DLD1 (cell line): ENCODE data around the gene IFI30.
"Not testable (repeated sequence)": the region's sequence is repeated elsewhere in the genome, so short reads cannot be mapped to it uniquely, and the experiment has no call there.

Source experiments
- in situ Hi-C: cut with HindIII; loops from 2 replicates; pipeline ENCODE4 v1.10.0; 2017; ENCODE audit warnings: low sequenced_read_pairs

IFI30 gene

DNA sequence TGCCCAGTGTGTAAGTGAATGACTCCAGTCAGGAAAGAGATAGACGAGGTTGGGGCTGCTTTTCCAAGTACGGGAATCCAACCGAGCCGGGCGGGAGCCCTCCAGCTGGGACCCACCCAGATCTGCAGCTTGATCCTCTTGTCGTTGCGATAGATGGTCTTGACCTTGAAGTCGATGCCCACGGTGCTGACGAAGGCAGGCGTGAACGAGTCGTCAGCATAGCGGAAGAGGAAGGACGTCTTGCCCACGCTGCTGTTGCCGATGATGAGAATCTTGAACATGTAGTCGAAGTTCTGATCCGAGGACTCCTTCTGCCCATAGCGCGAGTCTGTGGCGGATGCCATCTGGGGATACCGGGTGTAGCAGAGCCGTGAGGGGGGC is 28.8 kb downstream of the IFI30 start:
- in situ Hi-C loops = no loop called here

DNA sequence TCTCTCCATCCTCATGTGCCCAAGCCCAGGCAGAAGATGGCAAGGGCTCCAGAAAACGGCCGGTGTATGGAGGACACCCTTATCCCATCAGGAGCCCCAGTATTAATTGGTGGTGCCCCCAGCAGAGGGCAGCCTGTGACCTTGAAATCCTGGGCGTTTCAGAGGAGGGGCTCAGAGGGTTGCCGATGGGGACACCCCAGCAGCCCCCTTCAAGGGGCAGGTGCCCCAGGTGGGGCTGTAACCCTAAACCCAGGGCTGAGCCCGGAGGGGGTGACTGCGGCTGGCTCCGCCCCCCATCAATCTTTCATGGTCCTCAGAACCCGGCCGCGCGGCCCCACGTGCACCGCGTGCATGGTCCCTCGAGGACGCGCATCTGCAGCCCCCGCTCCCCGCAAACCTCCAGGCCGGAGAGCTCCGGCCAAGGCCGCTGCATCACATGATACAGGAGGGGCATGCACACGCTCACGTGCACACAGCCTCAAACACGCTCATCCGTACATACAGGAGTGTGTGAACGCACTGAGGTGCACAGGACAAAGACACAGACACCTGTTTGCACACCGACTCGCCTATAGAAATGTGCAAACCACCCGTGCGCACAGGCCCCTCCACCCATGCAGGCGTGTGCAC is 29.3 kb downstream of the IFI30 start:
- in situ Hi-C loops = no loop called here

DNA sequence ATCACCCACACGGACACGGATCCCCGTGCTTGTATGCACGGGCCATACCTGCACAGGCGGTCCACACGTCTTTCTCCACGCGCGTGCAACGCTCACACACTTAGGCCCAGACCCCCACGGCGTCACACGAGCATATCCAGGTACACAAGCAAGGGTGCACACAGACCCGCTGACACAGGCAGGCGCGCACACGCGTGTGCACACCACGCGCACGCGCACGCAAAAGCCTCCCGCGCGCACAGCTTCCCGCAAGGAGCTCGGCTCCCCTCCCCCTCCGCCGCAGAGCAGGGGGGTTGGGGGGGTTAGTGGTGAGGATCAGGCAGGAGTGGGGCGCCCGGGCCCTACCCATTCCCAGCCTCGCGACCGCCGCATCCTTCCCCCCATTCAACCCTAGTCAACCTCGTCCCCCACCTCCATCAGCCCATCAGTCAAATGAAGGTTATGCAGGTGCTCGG is 29.8 kb downstream of the IFI30 start:
- in situ Hi-C loops = no loop called here

DNA sequence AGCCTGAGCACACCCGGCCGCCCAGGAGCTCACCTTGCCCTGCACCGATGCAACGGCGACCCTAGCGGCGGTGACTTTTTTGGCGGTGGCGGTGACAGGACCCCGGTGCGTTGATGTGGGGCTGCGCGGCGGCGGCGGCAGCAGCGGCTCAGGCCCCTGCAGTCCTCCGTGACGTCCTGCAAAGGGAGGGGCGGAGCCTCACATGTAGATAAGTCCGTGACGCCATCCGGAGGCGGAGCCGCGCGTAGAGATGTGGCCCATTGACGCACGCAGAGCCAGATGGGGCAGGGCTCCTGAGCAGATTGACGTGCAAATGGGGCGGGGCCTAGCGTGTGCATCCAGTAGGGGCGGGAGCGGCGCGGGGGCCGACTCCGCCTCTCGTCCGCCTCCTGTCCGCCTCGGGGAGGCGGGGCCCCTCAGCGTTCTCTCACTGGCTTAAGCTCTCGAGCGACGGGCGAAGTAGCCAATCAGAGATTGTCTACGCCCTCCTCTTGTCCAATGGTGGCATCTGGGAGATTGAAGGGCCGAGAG is 30.3 kb downstream of the IFI30 start, which contains the start of gene RAB3A:
TSS of gene RAB3A (minus strand) at position 180 of the 531 bp plus-strand sequence. CDS start 1,302 bp downstream, outside the sequence.
- in situ Hi-C loops = no loop called here

DNA sequence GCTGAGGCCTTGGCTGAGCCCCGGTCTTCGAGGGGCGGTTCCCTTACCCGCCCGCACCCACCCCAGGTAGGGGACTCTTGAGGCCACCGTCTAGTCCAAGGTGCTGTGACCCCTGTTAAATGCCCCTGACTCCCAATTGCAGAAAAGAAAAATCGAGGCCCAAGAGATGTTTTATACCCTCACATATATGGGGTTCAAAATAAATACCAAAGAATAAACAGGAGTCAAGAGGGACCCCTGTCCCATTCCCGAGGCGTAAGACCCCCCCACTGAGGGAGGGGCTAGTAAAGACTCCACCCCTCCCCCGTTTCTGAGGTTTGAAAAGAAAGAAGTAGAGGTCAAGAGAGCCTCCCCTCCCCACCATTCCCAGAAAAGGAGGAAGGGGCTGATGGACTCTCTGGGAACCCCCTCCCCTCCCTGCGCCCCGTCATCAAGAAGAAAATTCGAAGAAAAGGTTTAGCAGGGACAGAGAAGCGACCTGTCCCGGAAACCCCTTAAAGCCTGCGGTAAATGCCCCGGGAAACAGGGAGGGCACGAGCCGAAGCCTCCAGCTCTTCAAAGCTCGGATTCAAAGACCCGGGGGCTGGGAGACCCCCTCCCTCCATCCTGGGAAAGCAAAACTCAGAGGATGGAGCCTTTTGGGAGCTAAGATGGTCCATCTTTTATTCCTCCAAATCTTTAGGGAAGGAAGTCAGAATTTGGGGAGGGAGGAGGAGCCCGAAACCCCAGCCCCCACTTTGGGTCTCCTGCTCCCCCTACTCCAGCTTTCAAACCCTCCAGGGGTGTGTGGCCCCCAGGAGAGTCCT is 31.0 kb downstream of the IFI30 start:
- in situ Hi-C loops = no loop called here

DNA sequence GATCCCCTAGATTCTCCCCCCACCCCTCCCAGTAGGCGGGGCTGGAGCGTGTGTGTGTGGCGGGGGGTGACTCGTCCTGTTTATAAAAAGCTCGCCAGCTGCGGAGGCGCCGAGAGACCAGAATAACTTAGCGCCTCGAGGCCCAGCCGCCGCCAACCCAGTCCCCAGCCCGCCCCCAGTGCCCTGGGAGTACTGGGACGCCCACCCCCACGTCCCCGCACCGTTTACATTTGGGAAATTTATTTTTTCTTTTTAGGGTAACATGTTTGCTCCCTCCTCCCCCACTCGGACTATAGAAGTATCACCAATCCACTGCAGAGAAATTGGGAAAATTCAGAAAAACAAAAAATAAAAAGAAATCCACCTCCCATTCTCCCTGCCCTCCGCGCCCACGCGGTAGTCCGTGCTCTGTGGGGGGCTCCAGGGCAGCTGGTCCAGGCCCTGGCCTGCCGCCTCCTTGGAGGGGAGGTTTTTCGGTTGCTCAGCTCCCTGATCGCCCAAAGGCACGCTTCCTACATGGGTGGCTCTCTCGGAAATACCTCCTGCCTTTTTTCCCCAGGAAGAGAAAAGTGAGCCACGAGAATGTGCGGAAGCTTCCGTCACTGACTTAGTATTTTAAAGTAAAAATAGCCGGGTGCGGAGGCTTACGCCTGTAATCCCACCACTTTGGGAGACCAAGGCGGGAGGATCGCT is 31.7 kb downstream of the IFI30 start:
- in situ Hi-C loops = no loop called here

DNA sequence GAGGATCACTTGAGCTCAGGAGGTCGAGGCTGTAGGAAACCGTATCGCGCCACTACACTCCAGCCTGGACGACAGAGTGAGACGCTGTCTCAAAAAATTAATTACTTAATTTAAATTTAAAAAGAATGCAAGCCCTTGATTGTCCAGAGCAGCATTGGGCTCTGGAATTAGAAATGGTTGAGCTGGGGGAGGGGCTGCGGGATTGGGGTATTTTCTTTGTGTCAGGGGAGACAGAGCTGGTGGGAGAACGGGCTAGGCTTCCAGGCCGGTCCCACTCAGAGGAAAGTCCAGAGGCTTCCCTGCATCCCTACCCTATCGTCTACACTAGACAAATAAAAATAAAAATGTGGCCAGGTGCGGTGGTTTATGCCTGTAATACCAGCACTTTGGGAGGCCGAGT is 32.4 kb downstream of the IFI30 start:
- in situ Hi-C loops = no loop called here

GRCh38 chr19:18208098-18208951 is 34.7 kb downstream of the IFI30 start:
- in situ Hi-C loops = no loop called here

- in situ Hi-C loops = not testable (repeated sequence)
Measured at GRCh38 chr19:18209912-18210311, 36.3 kb downstream of the IFI30 start.

DNA sequence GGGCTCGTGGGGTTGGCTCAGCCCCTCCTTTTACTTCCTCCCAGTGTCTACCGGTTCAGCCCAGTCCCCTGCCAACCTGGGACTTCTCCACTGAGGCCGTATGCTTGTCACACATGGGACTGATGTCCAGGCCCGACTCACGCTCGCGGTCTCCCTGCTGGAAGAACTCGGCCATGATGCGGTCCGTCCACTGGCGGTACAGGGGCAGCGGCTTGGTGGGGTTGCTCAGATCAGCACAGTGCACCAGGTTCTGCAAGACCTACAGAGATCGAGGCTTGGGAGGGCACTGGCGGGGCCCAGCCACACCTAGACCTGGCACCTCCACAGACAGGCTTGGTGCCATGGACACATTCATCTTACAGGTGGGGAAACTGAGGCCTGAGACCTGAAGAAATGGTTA is 38.1 kb downstream of the IFI30 start:
- in situ Hi-C loops = no loop called here

- in situ Hi-C loops = no loop called here
Measured at GRCh38 chr19:18214779-18215433, 41.3 kb downstream of the IFI30 start.

GRCh38 chr19:18216789-18217188 is 43.2 kb downstream of the IFI30 start:
- in situ Hi-C loops = no loop called here

GRCh38 chr19:18218159-18218558 is 44.5 kb downstream of the IFI30 start:
- in situ Hi-C loops = no loop called here

GRCh38 chr19:18218600-18218999 is 45.0 kb downstream of the IFI30 start:
- in situ Hi-C loops = no loop called here

- in situ Hi-C loops = no loop called here
Measured at GRCh38 chr19:18219911-18220631, 46.5 kb downstream of the IFI30 start.

DNA sequence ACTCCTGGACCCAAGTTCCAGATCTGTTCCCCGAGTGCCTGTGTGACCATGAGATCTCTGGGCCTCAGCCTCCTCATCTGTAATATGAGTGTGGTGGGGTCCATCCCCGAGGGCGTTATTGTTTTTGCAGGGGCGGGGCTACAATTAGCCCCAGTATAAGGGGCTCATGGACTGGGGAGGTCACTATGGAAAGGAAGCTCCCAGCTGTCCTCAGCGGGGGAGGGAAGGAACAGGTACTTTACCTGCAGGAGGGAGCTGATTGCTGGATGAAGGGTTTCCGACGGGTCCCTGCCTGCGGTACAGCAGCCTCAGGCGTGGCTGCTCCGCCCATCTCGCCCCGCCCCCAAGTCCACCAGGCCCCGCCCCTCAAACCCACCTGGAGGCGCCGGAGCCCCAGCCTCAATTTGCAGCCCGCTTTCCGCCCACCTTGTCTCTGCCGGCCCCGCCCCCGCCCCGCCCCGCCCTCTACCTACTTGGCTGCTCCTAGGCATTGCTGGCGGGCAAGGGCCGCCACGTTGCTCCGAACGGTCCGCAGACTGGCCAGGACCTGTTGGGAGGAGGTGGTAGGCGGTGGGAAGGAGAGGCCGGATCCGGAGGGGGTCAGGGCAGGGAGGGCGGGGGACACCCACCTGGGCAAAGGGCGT is 47.1 kb downstream of the IFI30 start:
- in situ Hi-C loops = no loop called here

DNA sequence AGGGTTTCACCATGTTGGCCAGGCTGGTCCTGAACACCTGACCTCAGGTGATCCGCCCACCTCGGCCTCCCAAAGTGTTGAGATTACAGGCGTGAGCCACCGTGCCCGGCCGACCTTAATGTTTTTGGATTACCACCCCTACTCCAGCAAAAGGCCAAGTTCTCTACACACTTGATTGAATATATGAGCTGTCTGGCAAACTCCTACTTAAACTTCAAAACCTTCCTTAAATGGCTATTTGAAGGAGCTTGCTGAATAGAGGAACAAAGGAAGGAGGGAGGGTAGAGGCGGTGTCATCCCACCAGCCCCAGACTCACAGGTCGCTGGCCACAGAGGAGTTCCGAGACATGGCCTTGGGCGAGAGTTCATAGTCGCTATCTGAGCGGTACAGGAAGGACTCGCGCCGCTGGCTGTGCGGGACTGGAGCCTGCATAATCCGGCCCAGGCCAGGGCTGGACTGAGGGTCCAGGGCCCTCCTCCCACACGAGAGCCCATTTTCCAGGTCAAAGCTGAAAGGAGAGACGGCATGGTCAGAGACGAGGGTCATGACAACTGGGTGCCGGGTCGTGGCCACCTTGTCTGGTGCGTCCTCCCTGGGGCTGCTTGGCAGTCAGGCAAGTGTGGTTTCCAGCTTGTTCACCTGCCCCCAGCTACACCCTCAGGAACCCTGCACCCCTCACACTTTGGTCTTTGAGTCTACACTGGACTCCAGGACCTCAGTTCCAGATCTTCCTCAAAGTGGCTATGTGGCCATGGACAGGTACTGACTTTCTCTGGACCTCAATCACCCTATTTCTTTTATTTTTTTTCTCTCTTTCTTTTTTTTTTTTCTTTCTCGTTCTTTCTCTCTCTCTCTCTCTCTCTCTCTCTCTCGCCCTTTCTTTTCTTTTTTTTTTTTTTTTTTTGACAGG is 48.5 kb downstream of the IFI30 start:
- in situ Hi-C loops = no loop called here
